ENCODE data around the gene PPM1A.
"Not testable (repeated sequence)": the region's sequence is repeated elsewhere in the genome, so short reads cannot be mapped to it uniquely, and the experiment has no call there.

PPM1A gene

GRCh38 chr14:60315196-60315990 is 66.4 kb downstream of the PPM1A start:
- in situ Hi-C loops (cut with MboI; ENCODE audit: low sequenced_read_pairs): no loop called here

- in situ Hi-C loops (cut with MboI; ENCODE audit: low sequenced_read_pairs): no loop called here
Observed at GRCh38 chr14:60317609-60318008, 68.6 kb downstream of the PPM1A start.

GRCh38 chr14:60320860-60321259 is 71.8 kb downstream of the PPM1A start:
- in situ Hi-C loops (cut with MboI; ENCODE audit: low sequenced_read_pairs): not testable (repeated sequence)

GRCh38 chr14:60323199-60323896 is 74.3 kb downstream of the PPM1A start:
- in situ Hi-C loops (cut with MboI; ENCODE audit: low sequenced_read_pairs): no loop called here

- in situ Hi-C loops (cut with MboI; ENCODE audit: low sequenced_read_pairs): no loop called here
Observed at GRCh38 chr14:60324837-60325236, 75.8 kb downstream of the PPM1A start.

GRCh38 chr14:60326274-60326673 is 77.3 kb downstream of the PPM1A start:
- in situ Hi-C loops (cut with MboI; ENCODE audit: low sequenced_read_pairs): no loop called here

GRCh38 chr14:60327447-60328331 is 78.7 kb downstream of the PPM1A start:
- in situ Hi-C loops (cut with MboI; ENCODE audit: low sequenced_read_pairs): no loop called here

- in situ Hi-C loops (cut with MboI; ENCODE audit: low sequenced_read_pairs): no loop called here
Observed at GRCh38 chr14:60328583-60328982, 79.6 kb downstream of the PPM1A start.

GRCh38 chr14:60329274-60329673 is 80.3 kb downstream of the PPM1A start:
- in situ Hi-C loops (cut with MboI; ENCODE audit: low sequenced_read_pairs): no loop called here

- in situ Hi-C loops (cut with MboI; ENCODE audit: low sequenced_read_pairs): no loop called here
Observed at GRCh38 chr14:60331201-60332045, 82.4 kb downstream of the PPM1A start.

GRCh38 chr14:60332046-60332399 is 83.0 kb downstream of the PPM1A start:
- in situ Hi-C loops (cut with MboI; ENCODE audit: low sequenced_read_pairs): no loop called here

GRCh38 chr14:60332869-60333268 is 83.8 kb downstream of the PPM1A start:
- in situ Hi-C loops (cut with MboI; ENCODE audit: low sequenced_read_pairs): no loop called here

GRCh38 chr14:60339571-60339970 is 90.5 kb downstream of the PPM1A start:
- in situ Hi-C loops (cut with MboI; ENCODE audit: low sequenced_read_pairs): no loop called here

- in situ Hi-C loops (cut with MboI; ENCODE audit: low sequenced_read_pairs): no loop called here
Observed at GRCh38 chr14:60343571-60344071, 94.6 kb downstream of the PPM1A start.

- in situ Hi-C loops (cut with MboI; ENCODE audit: low sequenced_read_pairs): no loop called here
Observed at GRCh38 chr14:60344751-60345150, 95.7 kb downstream of the PPM1A start.

- in situ Hi-C loops (cut with MboI; ENCODE audit: low sequenced_read_pairs): no loop called here
Observed at GRCh38 chr14:60346706-60347105, 97.7 kb downstream of the PPM1A start.

- in situ Hi-C loops (cut with MboI; ENCODE audit: low sequenced_read_pairs): no loop called here
Observed at GRCh38 chr14:60348211-60348610, 99.2 kb downstream of the PPM1A start.
